H7 (cell line): ENCODE data around the gene LRRC55. TPM values are rescaled to one million over a fixed set of nuclear protein-coding genes. Genes with fewer than 3 reads are reported as not detected.

Experiments
- DNase-seq: peaks from one replicate; pipeline ENCODE4 v3.0.0; 2012
- H3K27me3 ChIP-seq: 2 replicates; pipeline ENCODE4 v1.6.0; 2011; ENCODE audit warnings: mild to moderate bottlenecking, low read length; ENCODE audit not compliant: control insufficient read depth, insufficient read depth
- H3K36me3 ChIP-seq: replicated peaks from 2 replicates; pipeline ENCODE4 v1.5.1; 2011; ENCODE audit warnings: low read length; ENCODE audit not compliant: control insufficient read depth, insufficient read depth
- H3K4me3 ChIP-seq: 2 replicates; pipeline ENCODE4 v1.5.1; 2011; ENCODE audit warnings: low read depth, mild to moderate bottlenecking, control low read depth, low read length, moderate library complexity; ENCODE audit not compliant: insufficient read depth
- total RNA-seq: library from RNA; depleted of rRNA; stranded (reverse); fragments of >200 nt; shearing (Covaris generic); gene quantifications from 2 replicates; pipeline ENCODE4 v1.2.3, GENCODE V29; 2014

LRRC55 gene
- total RNA-seq, 1 experiment from 2014 or later: 0.10 TPM

GRCh38 chr11:57174656-57175055, 7.1 kb upstream of the LRRC55 start:
- no peaks in the 10 kb centered on the region for H3K36me3 ChIP-seq
- H3K4me3 ChIP-seq: no peak overlapping the region
- peaks cover 7% of the 10 kb centered on the region for H3K27me3 ChIP-seq
- DNase-seq: no peak

GRCh38 chr11:57175478-57175877, 6.3 kb upstream of the LRRC55 start:
- Histone ChIP-seq H3K36me3 (no peaks in the 10 kb centered on the region), H3K27me3 (peaks cover 14% of the 10 kb centered on the region), H3K4me3 (no peak overlapping the region)
- DNase-seq: no peak

- Histone ChIP-seq H3K4me3 (no peak overlapping the region), H3K27me3 (peaks cover 27% of the 10 kb centered on the region), H3K36me3 (no peaks in the 10 kb centered on the region)
- DNase-seq: no peak
Observed at GRCh38 chr11:57178334-57178733, 3.4 kb upstream of the LRRC55 start.

GRCh38 chr11:57179681-57180080, 2.1 kb upstream of the LRRC55 start:
- no peak for DNase-seq
- no peaks in the 10 kb centered on the region for H3K36me3 ChIP-seq
- peaks cover 27% of the 10 kb centered on the region for H3K27me3 ChIP-seq
- peak overlapping the region; percentile 57 for H3K4me3 ChIP-seq

- DNase-seq: peak; percentile 75
- Histone ChIP-seq H3K27me3 (peaks cover 27% of the 10 kb centered on the region), H3K4me3 (peak overlapping the region; percentile 57), H3K36me3 (no peaks in the 10 kb centered on the region)
Observed at GRCh38 chr11:57180081-57180561, 1.6 kb upstream of the LRRC55 start.

- no peak for DNase-seq
- Histone ChIP-seq H3K36me3 (no peaks in the 10 kb centered on the region), H3K4me3 (no peak overlapping the region; the same call in 1 of the 2 replicates), H3K27me3 (peaks cover 27% of the 10 kb centered on the region)
Observed at GRCh38 chr11:57180964-57181363, 789 bp upstream of the LRRC55 start.

GRCh38 chr11:57182896-57183295, 1.1 kb downstream of the LRRC55 start:
- no peaks in the 10 kb centered on the region for H3K36me3 ChIP-seq
- DNase-seq: no peak
- H3K27me3 ChIP-seq: peaks cover 27% of the 10 kb centered on the region
- no peak overlapping the region for H3K4me3 ChIP-seq

GRCh38 chr11:57190548-57190947, 8.8 kb downstream of the LRRC55 start:
- Histone ChIP-seq H3K4me3 (no peak overlapping the region), H3K27me3 (no peaks in the 10 kb centered on the region; the same call in 1 of the 2 replicates), H3K36me3 (no peaks in the 10 kb centered on the region)
- no peak for DNase-seq

- DNase-seq: no peak
- Histone ChIP-seq H3K36me3 (no peaks in the 10 kb centered on the region), H3K27me3 (no peaks in the 10 kb centered on the region; the same call in 1 of the 2 replicates), H3K4me3 (no peak overlapping the region)
Observed at GRCh38 chr11:57191311-57192219, 9.8 kb downstream of the LRRC55 start.

GRCh38 chr11:57192316-57192715, 10.6 kb downstream of the LRRC55 start:
- no peak overlapping the region for H3K4me3 ChIP-seq
- no peaks in the 10 kb centered on the region; the same call in 1 of the 2 replicates for H3K27me3 ChIP-seq
- DNase-seq: no peak
- no peaks in the 10 kb centered on the region for H3K36me3 ChIP-seq

GRCh38 chr11:57196596-57196995, 14.8 kb downstream of the LRRC55 start:
- no peak for DNase-seq
- H3K27me3 ChIP-seq: no peaks in the 10 kb centered on the region
- no peak overlapping the region for H3K4me3 ChIP-seq
- H3K36me3 ChIP-seq: no peaks in the 10 kb centered on the region

GRCh38 chr11:57197762-57198161, 16.0 kb downstream of the LRRC55 start:
- DNase-seq: no peak
- no peaks in the 10 kb centered on the region for H3K36me3 ChIP-seq
- H3K27me3 ChIP-seq: no peaks in the 10 kb centered on the region
- H3K4me3 ChIP-seq: no peak overlapping the region

- Histone ChIP-seq H3K36me3 (no peaks in the 10 kb centered on the region), H3K4me3 (no peak overlapping the region), H3K27me3 (no peaks in the 10 kb centered on the region)
- DNase-seq: no peak
Observed at GRCh38 chr11:57199330-57199729, 17.6 kb downstream of the LRRC55 start.

GRCh38 chr11:57200917-57201316, 19.2 kb downstream of the LRRC55 start:
- DNase-seq: no peak
- Histone ChIP-seq H3K36me3 (no peaks in the 10 kb centered on the region), H3K27me3 (no peaks in the 10 kb centered on the region), H3K4me3 (no peak overlapping the region)

- no peak overlapping the region for H3K4me3 ChIP-seq
- H3K36me3 ChIP-seq: no peaks in the 10 kb centered on the region
- DNase-seq: no peak
- no peaks in the 10 kb centered on the region for H3K27me3 ChIP-seq
Observed at GRCh38 chr11:57202281-57202680, 20.5 kb downstream of the LRRC55 start.
